ENCODE results near the gene BCR. TPM values are rescaled to one million over a fixed set of nuclear protein-coding genes. Genes with fewer than 3 reads are reported as not detected.

The BCR gene
- total RNA-seq, 1 experiment from 2014 or later, result 129 TPM

DNA sequence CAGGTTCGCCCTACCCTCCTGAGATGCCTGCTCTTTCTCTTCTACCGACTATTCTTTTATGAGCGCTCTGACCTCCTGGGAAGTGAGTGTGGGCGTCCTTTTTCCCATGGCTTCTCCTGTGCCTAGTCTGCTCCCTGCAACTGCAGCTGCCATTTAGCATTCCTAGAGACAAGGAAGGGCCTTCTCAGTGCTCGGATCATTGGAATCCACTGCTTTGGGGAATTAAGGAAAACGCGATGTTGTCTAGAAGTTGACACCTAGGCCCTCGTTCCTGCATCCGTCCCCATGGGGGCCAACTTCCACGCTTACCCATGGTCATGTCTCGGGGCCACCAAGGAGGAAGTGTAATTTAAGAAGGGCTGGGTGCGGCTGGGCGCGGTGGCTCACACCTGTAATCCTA lies 95.4 kb downstream of the BCR start (continued):
- TF ChIP-seq, protein P1, sequence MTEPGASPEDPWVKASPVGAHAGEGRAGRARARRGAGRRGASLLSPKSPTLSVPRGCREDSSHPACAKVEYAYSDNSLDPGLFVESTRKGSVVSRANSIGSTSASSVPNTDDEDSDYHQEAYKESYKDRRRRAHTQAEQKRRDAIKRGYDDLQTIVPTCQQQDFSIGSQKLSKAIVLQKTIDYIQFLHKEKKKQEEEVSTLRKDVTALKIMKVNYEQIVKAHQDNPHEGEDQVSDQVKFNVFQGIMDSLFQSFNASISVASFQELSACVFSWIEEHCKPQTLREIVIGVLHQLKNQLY (CRISPR knock-in tag; IDR thresholded peaks at IDR 0.05), result no peak
- TF ChIP-seq, protein P2, sequence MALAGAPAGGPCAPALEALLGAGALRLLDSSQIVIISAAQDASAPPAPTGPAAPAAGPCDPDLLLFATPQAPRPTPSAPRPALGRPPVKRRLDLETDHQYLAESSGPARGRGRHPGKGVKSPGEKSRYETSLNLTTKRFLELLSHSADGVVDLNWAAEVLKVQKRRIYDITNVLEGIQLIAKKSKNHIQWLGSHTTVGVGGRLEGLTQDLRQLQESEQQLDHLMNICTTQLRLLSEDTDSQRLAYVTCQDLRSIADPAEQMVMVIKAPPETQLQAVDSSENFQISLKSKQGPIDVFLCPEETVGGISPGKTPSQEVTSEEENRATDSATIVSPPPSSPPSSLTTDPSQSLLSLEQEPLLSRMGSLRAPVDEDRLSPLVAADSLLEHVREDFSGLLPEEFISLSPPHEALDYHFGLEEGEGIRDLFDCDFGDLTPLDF (CRISPR knock-in tag; IDR thresholded peaks at IDR 0.05), result no peak
- no peak for TF ChIP-seq RORB (CRISPR knock-in tag; IDR thresholded peaks at IDR 0.05)

DNA sequence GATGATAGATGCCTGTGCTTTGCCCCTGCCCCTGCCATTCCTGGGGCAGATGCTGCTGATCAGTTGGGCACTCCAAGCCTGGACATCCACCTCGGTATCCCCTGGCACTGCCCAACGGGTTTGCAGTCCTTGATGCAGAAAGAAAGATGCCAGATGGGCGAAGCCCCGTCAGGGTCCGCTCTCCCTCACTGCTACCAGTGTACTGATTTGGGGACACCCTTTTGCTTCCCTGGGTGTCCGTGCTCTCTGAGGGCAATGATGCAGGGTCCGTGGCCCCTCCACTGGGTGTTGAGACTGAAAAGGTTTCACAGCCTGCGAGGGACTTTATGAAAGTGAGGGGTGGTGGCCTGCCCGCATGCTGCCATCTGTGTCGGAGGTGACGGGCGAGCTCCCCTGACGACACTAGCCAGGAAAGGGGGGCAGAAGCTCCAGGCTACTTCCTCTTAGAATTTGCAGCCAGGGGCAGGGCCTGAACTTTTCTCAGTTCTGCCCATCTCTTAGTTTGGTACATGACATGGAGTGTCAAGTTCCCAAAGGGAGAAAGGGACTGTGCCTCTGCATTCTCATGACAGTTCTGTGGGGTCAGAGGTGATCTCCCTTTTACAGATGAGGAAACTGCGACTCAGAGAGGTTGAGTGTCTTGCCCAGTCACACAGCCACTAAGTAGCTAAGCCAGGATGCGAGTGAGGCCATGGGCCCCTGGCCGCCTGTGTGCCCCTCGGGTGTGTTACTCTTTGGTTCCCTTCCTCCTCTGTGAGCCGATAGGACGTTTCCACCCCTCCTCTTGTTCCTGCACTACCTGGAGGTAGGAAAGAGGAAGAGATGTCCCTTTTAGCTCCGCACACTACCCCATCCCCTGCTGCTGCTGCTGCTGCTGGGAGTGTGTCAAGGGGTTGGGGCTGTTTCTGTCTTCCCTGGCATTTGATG lies 96.6 kb downstream of the BCR start:
- H3K27me3 Mint-ChIP-seq (ENCODE audit: low read depth), result no peaks in the 10 kb centered on the region
- no peak overlapping the region for H3K4me3 Mint-ChIP-seq
- no peaks in the 10 kb centered on the region for H3K9me3 Mint-ChIP-seq
- H3K4me1 Mint-ChIP-seq, result no peaks in the 10 kb centered on the region; the same call in 1 of the 2 replicates
- no peak for DNase-seq (ENCODE audit: low spot score)
- H3K36me3 Mint-ChIP-seq, result peaks cover 43% of the 10 kb centered on the region
- no peak for TF ChIP-seq ZNF416 (CRISPR knock-in tag; IDR thresholded peaks at IDR 0.05)
- TF ChIP-seq RELA (CRISPR knock-in tag; IDR thresholded peaks at IDR 0.05; ENCODE audit: borderline replicate concordance), result no peak
- TF ChIP-seq, protein P3, sequence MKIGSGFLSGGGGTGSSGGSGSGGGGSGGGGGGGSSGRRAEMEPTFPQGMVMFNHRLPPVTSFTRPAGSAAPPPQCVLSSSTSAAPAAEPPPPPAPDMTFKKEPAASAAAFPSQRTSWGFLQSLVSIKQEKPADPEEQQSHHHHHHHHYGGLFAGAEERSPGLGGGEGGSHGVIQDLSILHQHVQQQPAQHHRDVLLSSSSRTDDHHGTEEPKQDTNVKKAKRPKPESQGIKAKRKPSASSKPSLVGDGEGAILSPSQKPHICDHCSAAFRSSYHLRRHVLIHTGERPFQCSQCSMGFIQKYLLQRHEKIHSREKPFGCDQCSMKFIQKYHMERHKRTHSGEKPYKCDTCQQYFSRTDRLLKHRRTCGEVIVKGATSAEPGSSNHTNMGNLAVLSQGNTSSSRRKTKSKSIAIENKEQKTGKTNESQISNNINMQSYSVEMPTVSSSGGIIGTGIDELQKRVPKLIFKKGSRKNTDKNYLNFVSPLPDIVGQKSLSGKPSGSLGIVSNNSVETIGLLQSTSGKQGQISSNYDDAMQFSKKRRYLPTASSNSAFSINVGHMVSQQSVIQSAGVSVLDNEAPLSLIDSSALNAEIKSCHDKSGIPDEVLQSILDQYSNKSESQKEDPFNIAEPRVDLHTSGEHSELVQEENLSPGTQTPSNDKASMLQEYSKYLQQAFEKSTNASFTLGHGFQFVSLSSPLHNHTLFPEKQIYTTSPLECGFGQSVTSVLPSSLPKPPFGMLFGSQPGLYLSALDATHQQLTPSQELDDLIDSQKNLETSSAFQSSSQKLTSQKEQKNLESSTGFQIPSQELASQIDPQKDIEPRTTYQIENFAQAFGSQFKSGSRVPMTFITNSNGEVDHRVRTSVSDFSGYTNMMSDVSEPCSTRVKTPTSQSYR (CRISPR knock-in tag; IDR thresholded peaks at IDR 0.05), result no peak
- TF ChIP-seq, protein P4, sequence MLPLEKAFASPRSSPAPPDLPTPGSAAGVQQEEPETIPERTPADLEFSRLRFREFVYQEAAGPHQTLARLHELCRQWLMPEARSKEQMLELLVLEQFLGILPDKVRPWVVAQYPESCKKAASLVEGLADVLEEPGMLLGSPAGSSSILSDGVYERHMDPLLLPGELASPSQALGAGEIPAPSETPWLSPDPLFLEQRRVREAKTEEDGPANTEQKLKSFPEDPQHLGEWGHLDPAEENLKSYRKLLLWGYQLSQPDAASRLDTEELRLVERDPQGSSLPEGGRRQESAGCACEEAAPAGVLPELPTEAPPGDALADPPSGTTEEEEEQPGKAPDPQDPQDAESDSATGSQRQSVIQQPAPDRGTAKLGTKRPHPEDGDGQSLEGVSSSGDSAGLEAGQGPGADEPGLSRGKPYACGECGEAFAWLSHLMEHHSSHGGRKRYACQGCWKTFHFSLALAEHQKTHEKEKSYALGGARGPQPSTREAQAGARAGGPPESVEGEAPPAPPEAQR (CRISPR knock-in tag; IDR thresholded peaks at IDR 0.05), result no peak
- TF ChIP-seq ZNF232 (CRISPR knock-in tag; IDR thresholded peaks at IDR 0.05), result no peak
- TF ChIP-seq, protein P2 (CRISPR knock-in tag; IDR thresholded peaks at IDR 0.05), result no peak
- TF ChIP-seq, protein P5, sequence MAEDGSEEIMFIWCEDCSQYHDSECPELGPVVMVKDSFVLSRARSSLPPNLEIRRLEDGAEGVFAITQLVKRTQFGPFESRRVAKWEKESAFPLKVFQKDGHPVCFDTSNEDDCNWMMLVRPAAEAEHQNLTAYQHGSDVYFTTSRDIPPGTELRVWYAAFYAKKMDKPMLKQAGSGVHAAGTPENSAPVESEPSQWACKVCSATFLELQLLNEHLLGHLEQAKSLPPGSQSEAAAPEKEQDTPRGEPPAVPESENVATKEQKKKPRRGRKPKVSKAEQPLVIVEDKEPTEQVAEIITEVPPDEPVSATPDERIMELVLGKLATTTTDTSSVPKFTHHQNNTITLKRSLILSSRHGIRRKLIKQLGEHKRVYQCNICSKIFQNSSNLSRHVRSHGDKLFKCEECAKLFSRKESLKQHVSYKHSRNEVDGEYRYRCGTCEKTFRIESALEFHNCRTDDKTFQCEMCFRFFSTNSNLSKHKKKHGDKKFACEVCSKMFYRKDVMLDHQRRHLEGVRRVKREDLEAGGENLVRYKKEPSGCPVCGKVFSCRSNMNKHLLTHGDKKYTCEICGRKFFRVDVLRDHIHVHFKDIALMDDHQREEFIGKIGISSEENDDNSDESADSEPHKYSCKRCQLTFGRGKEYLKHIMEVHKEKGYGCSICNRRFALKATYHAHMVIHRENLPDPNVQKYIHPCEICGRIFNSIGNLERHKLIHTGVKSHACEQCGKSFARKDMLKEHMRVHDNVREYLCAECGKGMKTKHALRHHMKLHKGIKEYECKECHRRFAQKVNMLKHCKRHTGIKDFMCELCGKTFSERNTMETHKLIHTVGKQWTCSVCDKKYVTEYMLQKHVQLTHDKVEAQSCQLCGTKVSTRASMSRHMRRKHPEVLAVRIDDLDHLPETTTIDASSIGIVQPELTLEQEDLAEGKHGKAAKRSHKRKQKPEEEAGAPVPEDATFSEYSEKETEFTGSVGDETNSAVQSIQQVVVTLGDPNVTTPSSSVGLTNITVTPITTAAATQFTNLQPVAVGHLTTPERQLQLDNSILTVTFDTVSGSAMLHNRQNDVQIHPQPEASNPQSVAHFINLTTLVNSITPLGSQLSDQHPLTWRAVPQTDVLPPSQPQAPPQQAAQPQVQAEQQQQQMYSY (CRISPR knock-in tag; IDR thresholded peaks at IDR 0.05), result no peak
- TF ChIP-seq, protein P6, sequence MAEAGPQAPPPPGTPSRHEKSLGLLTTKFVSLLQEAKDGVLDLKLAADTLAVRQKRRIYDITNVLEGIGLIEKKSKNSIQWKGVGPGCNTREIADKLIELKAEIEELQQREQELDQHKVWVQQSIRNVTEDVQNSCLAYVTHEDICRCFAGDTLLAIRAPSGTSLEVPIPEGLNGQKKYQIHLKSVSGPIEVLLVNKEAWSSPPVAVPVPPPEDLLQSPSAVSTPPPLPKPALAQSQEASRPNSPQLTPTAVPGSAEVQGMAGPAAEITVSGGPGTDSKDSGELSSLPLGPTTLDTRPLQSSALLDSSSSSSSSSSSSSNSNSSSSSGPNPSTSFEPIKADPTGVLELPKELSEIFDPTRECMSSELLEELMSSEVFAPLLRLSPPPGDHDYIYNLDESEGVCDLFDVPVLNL (CRISPR knock-in tag; IDR thresholded peaks at IDR 0.05; ENCODE audit: borderline replicate concordance, low read depth), result no peak
- TF ChIP-seq, protein P7, sequence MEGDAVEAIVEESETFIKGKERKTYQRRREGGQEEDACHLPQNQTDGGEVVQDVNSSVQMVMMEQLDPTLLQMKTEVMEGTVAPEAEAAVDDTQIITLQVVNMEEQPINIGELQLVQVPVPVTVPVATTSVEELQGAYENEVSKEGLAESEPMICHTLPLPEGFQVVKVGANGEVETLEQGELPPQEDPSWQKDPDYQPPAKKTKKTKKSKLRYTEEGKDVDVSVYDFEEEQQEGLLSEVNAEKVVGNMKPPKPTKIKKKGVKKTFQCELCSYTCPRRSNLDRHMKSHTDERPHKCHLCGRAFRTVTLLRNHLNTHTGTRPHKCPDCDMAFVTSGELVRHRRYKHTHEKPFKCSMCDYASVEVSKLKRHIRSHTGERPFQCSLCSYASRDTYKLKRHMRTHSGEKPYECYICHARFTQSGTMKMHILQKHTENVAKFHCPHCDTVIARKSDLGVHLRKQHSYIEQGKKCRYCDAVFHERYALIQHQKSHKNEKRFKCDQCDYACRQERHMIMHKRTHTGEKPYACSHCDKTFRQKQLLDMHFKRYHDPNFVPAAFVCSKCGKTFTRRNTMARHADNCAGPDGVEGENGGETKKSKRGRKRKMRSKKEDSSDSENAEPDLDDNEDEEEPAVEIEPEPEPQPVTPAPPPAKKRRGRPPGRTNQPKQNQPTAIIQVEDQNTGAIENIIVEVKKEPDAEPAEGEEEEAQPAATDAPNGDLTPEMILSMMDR (IDR thresholded peaks at IDR 0.05), result no peak
- no peak for TF ChIP-seq SMAD4 (CRISPR knock-in tag; IDR thresholded peaks at IDR 0.05)
- ChIA-PET POLR2A (no interaction called here), CTCF (no interaction called here)
- ATAC-seq, result no peak
- no peak overlapping the region for H3K27ac Mint-ChIP-seq

Measured in WTC11 (cell line).